GM21825 (cell line): Measurements from ENCODE around the gene ASB15.
"Not testable (repeated sequence)": the region's sequence is repeated elsewhere in the genome, so short reads cannot be mapped to it uniquely, and the experiment has no call there.

Source experiments
- ATAC-seq: cut with Tn5 transposase; IDR thresholded peaks from one replicate; pipeline ENCODE4 v1.9.1; 2021; ENCODE audit warnings: mild to moderate bottlenecking, moderate library complexity; ENCODE audit not compliant: unreplicated experiment

The ASB15 gene

GRCh38 chr7:123601530-123601929 is at the start of gene ASB15:
TSS of gene ASB15 (plus strand) at chr7:123601821. CDS start at chr7:123614503, 12,682 bp downstream.
- ATAC-seq: no peak

DNA sequence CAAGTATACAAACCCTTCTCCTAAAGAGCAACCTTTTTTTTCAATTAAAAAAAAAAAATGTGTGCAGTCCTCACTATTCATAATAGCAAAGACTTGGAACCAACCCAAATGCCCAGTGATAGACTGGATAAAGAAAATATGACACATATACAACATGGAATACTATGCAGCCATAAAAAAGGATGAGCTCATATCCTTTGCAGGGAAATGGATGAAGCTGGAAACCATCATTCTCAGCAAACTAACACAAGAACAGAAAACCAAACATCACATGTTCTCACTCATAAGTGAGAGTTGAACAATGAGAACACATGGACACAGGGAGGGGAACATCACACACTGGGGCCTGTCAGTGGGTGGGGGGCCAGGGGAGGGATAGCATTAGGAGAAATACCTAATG is 49.5 kb upstream of the ASB15 start:
- not testable (repeated sequence) for ATAC-seq

GRCh38 chr7:123552641-123553040 is 49.0 kb upstream of the ASB15 start:
- ATAC-seq: no peak

- ATAC-seq: no peak
Observed at GRCh38 chr7:123553159-123553558, 48.5 kb upstream of the ASB15 start.

GRCh38 chr7:123555484-123555883 is 46.1 kb upstream of the ASB15 start:
- no peak for ATAC-seq

GRCh38 chr7:123557016-123557397 is 44.6 kb upstream of the ASB15 start:
- no peak for ATAC-seq

DNA sequence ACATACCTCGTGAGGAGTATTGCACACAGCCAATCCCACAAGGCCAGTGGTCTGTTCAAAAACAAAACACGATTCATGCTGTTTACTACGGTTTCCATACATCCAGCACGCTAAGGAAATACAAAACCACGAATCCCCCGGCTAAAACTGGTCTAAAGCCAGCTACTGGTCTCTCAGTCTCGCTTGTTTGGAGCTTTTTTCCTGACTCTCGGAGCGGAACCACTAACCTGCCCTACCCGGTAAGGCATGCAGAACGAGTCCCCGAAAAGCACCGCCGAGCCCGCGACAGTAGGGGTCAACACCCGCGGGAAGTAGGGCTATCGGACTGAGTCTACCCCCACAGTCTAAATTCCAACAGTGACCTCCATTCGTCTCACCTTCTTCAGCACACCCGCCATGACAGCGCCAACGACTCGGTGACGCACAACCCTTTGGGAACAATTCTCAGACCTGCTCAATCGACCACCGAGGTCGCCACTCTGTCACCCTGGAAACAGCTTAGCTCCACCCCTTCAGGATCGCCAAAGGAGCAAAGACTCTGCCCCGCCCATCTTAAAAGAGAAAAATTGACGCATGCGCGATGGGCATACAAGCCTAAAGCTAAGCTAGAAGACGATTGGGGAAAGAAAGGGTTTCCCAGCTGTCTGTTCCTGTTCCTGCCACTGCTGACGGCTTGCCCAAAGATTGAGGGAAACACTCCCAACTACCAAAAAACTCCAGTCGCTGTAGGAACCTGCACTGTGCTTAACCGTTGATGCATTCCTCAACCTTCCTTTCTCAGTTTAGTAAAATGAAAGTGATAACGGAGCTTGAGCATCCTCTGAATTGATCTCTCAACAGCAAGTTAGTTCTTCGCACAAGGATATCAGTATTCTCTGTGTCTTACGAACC is 44.0 kb upstream of the ASB15 start, which contains the start of gene NDUFA5:
Gene NDUFA5 (minus strand): TSS at position 421 of the 891 bp plus-strand sequence. CDS start 23 bp downstream, at position 398.
- peak; percentile 97 for ATAC-seq

GRCh38 chr7:123558289-123558874 is 43.2 kb upstream of the ASB15 start:
- ATAC-seq: no peak

DNA sequence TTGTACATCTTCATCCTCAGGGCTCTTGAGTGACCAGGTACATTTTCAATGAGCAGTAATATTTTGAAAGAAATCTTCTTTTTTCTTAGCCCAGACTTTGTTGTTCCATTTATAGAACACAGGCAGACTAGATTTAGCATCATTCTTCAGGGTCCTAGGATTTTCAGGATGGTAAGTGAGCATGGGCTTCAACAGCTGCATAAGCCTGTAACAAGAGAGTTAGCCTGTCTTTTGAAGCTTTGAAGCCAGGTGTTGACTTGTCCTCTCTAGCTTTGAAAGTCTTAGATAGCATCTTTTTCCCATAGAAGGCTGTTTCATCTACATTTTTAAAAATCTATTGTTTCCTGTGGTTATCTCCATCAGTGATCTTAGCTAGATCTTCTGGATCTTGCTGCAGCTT is 39.5 kb upstream of the ASB15 start:
- no peak for ATAC-seq

DNA sequence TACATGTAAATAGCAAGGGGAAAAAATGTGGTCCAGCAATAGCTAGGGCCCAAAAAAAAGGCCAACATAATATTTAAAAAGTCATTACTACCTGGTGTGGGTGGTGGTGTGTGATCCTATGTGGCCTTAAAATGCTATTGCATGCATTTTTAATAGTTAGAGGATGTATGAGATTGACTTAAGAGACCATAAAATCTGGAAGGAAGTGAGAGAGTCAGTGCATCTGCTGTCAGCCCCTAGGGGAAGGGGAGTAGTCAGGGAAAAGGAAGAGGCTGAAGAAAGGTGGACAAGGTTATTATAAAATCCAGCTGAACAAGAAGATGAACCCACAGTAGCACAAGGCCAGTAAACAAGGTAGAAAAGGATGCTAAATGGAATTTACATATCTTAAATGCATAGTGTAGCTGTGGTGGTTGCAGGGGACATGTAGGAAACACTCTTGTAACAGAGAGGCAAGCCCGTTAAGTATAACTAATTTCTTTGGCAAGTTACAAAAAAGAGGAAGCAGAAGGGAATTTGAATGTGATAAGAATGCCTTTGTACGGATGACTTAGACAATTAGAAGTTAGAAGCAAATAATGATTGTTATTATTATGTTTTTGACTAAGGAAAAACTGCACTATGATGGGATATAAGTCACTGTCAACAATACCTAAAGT is 32.1 kb upstream of the ASB15 start:
- ATAC-seq: no peak

- ATAC-seq: no peak
Observed at GRCh38 chr7:123570390-123571182, 31.0 kb upstream of the ASB15 start.

- ATAC-seq: no peak
Observed at GRCh38 chr7:123571187-123571586, 30.4 kb upstream of the ASB15 start.

- ATAC-seq: no peak
Observed at GRCh38 chr7:123571684-123572083, 29.9 kb upstream of the ASB15 start.

DNA sequence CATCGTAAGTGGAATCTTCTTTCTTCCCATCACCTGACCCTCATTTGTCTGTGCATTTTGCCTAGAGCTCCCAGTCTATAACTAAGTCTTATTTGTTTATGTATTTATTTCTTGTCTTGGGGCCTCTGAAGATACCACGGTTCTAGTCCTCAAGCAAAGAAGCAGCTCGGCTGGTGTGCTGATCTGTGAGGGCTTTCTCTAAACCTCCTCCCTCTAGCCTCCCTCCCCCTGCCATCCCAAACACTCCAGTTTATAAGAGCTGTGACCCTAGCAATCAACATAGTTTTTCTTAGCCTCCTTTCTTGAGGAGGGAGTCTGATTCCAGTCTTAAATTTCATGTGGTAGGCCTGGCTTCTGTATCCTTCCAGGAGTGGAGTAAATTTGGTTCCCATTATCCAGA is 28.3 kb upstream of the ASB15 start:
- no peak for ATAC-seq

GRCh38 chr7:123573896-123574467 is 27.6 kb upstream of the ASB15 start:
- ATAC-seq: no peak

DNA sequence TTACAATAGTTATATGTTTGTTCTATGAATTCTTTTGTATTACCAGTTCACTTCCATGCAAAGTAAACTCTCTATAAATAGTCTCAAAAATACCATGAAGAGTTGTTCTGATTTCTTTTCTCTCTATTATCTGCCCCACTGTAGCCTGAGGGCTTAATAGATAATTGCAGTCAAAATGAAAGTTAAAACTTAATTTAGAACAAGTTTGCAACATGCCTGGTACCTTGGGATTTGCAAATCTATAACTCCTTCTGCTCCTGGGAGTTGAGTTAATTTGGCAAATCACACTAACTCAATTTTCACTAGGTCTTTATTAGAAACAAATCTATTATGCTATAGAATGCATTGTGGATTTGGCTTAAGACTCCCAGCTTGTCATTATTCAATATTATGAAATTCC is 22.2 kb upstream of the ASB15 start:
- no peak for ATAC-seq

DNA sequence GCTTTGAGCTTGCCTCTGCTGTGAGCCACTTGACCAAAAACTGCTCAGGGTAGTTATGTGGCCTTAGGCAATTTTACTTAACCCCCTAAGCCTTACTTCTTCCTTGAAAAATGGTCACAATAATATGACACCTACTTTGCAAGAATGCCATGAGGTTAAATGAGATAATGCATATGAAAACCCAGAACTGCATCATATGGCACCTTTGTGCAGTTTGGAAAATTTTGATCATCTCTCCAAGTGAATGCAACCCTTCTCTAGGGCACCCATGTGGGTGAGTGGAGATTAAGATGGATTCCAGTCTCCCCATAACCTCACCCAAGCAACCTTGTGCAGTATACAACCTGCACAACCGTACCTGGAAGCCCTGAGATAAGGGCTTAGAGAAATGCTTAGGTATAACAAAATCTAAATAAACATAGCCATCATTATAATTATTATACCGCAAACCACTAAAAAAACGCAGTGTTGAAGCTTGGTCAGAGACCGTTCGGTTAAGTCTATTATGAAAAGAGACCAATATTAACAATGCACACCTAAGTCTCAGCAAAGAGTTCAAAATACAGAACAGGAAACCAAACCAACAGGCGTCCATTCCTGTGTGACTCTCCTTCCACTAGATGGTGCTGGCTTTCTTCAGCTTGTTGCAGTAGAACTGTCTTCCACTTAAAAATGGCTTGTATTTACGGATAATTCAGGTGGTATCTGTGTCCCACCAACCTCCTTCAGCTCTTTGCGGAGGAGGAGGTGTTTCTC is 21.0 kb upstream of the ASB15 start:
- ATAC-seq: no peak

DNA sequence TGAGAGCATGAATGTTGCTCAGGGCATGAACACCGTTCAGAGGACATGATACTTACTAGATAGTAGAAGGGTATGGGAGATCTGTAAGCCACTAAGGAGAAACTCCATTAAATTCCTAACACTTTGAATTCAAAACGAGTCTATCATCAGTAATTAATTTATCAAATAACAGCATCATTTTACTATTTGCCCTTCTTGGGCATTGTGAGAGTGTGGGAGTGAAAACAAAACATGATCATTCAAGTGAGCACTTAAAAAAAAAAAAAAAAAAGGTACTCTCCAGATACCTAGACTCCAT is 20.5 kb upstream of the ASB15 start:
- no peak for ATAC-seq

DNA sequence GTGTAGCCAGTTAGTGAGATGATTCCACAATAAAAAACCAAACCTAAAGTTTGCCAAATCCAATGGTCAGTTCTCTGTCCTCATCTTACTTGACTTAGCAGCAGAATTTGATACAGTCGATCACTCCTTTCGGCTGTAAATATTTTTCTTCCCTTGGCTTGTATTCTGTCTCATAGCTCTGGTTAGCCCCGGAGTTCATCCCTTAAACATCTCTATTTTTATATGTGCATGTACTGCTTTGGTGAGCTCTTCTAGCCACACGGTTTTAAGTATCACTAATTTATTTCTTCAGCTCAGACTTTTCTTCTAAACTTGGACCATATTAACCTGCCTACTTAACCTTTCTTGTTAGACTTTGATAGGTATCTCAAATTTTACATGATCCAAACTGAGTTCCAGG is 17.8 kb upstream of the ASB15 start:
- ATAC-seq: no peak

DNA sequence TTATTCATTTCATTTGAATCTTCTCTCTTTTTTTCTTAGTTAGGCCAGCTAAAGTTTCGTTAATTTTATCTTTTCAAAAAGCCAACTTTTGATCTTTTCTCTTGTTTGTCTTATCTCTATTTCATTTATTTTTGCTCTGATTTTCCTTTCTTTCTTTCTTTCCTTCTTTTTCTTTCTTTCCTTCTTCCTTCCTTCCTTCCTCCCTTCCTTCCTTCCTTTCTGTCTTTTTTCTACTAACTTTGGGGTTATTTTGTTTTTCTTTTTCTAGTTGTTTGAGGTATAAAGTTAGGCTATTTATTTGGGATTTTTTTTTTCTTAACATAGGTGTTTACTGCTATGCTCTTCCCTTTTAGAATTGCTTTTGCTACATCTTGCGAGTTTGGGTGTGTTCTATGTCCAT is 13.2 kb upstream of the ASB15 start:
- no peak for ATAC-seq
